HG03571 (cell line): ENCODE results near the gene ARL15.

Experiments used
- ATAC-seq: cut with Tn5 transposase; IDR thresholded peaks from one replicate; pipeline ENCODE4 v1.9.1; 2021; ENCODE audit not compliant: unreplicated experiment

The ARL15 gene

DNA sequence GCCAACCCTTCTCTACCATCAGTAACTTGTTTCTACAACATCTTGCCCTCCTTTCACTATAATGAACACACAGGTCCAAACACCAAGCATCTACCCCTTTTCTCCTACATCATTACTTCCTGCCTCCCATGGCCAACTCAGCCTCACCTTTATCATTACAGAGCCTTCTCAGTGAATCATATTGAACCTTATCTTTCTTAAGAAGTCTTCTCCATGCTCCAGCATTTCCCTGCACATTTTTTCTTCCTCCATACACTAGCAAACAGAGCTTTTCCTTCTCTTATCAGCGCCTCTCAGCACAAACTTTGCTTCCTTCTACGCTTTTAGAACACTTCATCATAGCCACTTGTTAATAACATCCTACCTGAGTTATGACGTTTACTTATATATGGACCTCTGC is 148.2 kb downstream of the ARL15 start:
- ATAC-seq, result no peak

GRCh38 chr5:54160329-54160728 is 150.0 kb downstream of the ARL15 start:
- no peak for ATAC-seq

- no peak for ATAC-seq
These were observed 150.5 kb downstream of the ARL15 start for GRCh38 chr5:54159893-54160195.

DNA sequence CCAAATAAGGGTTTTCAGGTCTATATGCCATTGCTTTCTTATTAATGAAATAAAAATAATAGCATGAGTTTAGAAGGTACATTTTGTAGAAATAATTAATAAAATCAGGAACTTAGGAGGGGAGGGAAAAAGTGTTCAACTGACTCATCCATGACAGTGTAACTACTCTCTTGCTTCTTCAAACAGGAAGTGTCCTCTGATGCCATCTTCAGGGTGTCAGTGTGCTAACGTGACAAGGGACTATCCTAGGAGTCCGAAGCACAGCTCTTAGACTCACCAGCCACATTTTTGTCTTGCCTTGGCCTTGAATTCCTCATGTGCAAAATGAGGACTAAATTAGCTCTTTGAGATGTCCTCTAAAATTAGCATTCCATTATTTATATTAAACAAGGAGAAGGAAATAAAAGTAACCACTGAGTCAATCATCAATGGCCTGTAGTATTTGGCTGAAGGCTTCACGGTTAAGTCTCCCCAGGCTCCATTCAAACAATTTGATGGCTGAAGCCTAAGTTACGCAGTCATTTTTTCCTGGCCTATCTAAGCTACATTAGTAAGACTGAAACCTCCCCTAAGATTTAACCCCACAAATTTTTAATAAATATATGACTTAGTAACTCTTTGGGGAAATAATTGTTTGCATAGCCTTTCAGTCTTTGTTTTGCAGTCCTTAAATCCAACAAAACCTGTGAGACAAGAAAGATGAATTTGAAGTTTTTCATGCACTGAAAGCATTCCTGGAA is 151.1 kb downstream of the ARL15 start:
- ATAC-seq, result peak; percentile 68

GRCh38 chr5:54156577-54156976 is 153.8 kb downstream of the ARL15 start:
- no peak for ATAC-seq

- no peak for ATAC-seq
These were observed 159.5 kb downstream of the ARL15 start for GRCh38 chr5:54150841-54151240.

DNA sequence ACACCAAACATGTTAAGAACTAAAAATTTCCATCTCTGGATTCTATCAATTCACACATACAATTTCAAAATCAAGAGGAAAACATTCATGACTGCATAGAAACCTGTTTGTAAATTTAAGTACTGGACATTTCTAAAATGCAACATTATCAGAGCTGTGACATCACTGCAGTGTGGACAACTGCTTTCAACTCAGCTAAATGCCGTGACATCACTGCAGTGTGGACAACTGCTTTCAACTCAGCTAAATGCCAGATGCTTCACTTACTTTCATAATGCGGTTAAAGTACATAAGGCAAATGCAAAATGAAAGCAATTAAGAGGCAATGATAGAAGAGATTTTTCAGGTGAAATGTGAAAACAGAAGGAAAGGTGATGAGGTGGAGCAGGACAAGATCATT is 161.5 kb downstream of the ARL15 start:
- ATAC-seq, result no peak

GRCh38 chr5:54148067-54148845 is 162.1 kb downstream of the ARL15 start:
- no peak for ATAC-seq

DNA sequence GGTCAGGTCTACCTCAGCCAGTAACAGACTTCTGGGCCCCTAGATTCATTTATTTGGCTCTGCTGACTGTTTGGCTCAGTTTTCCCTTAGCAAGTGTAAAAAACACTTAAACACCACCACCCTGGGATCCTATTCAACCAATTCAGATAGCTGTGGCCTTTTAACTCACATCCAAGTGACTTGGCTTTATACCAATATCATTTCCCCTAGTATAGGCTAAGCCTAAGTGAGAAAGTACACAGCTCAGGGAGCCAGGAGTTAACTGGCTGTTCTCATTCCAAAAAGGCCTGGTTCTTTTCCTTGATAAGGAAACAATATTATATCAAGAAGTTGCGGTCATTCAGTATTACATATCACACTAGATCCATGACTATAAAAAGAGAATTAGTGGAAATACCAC is 163.5 kb downstream of the ARL15 start:
- no peak for ATAC-seq

GRCh38 chr5:54146390-54146789 is 164.0 kb downstream of the ARL15 start:
- no peak for ATAC-seq

DNA sequence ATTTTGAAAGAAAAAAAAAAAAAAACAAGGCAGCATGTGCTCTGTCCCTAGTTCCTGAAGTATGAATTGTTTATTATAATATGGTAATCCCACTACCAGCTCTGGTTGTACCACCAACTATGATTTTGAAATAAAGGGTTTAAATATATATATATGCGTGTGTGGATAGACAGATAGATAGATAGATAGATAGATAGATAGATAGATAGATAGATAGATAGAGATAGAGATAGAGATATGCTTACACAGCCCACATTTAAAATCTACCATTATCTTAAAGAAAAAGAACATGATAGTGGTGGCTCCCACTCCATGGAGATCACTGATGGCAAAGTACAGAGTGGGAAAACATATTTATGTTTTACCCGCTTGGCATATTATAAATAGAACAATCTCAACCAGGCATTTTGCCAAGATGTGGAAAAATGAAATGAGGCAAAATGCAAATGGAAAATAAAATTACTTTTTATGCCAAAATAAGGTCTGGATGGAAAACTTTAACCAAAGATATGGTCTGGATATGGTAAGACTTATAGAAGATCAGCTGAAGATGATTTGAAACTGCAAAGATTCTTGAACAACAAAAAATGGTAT is 170.0 kb downstream of the ARL15 start:
- ATAC-seq, result no peak

DNA sequence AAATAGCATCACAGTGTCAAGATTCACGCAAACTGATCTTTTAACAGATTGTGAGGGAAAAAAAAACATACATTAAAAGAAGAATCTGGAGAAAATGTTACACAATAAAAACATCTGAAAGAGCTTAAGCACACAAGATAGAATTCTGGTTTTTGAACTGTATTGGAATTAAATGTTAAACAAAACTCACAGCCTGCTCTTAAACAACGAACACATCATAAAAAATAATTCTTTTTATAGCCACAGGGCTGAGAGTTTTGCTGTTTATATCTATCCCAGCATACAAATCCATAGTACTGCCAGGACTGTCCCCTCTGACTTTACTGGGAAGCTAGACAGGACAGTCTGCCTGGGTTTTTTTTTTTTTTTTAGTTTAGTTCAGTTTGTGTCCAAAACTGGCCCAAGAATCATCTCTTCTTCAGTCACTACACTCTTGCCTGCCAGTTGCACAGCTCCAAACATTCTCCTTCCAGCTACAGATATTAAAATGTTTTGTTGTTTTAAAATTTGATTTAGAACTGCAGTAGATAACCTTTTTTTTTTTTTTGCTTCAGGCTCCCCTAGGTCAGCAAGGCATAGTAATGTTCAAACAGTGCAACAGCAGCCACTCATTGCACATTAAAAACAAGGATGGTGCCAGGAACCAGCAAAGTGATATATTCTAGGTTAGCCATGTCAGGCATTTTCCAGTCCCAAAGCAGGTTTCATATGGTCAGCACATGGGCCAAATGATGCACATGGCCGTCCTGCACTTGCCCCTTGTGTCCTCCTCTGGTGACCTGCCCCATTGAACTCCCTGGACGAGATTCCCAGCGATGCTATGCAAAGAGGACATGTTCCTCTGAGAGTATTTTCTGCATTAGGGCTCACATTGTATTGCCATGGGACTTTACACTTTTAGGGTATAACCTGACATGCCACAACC is 173.6 kb downstream of the ARL15 start:
- ATAC-seq, result no peak

DNA sequence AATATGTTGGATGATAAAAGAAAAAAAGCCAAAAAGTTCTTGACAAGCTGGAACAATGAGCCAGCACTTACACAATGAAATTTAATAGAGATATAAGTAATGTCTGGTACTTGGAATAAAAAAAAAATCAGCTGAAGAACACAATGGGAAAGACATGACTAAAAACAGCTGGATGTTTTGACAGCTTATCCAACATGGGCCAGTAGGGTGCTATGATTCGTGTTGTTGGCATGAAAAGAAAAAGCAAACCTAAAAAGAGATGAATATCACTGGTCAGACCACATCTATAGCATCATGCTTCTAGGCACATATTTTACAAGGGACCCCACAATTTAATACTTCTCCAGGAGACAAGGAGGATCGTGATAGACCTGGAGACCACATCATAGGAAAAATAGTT is 175.3 kb downstream of the ARL15 start:
- ATAC-seq, result no peak

DNA sequence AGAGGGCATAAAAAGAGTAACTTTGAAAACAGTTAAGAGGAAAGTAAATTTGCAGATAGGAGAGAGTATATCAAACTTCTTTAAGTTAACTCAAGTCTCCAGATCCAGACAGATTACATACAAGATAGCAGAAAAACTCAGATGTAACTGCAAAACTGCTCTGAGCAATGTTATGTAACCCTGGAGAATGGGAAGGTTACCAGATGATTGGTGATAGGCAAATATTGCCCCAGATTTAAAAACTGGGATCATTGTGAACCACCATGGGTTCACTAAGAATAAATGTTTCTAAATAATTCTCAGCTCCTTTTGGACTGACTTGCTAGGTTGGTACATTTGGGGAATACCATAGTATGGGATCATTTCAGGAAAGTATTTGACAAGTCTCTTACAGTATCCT is 176.5 kb downstream of the ARL15 start:
- no peak for ATAC-seq

DNA sequence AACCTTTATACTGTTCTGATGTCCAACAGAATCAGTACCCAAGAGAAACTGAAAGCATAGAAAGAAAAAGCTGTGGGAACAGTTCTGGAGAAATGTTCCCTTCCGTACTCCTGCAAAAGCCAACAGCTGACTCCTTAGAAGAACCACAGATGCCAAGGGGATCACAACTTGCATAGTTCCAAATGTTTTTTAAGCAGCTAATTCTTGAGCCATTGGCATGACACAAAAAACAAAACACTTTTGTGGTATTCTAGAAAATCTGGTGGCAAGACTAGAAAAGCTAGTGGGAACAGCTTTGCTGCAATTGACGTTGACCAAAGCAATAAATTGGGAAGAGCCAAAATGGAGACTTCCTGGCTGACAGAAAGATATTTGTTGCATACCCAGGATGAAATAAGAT is 189.9 kb downstream of the ARL15 start:
- no peak for ATAC-seq

DNA sequence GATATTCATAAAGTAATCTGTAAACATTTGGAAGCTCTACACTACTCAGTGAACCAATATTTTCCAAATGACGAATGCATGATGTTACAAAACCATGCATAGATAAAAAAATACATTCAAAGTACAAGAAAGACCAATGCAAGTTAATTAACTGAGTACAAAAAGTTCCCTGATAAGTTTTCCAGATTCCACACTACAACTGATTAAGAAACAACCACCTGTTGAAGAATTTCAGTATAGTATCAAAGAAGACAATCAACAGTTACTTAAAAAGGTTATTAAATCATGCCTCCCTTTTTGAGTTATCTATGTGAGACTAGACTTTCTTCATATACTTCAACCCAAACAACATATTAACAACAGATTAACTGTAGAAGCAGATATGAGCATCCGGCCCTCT is 192.4 kb downstream of the ARL15 start:
- no peak for ATAC-seq

GRCh38 chr5:54115735-54116403 is 194.5 kb downstream of the ARL15 start:
- no peak for ATAC-seq

GRCh38 chr5:54113060-54113459 is 197.3 kb downstream of the ARL15 start:
- no peak for ATAC-seq

DNA sequence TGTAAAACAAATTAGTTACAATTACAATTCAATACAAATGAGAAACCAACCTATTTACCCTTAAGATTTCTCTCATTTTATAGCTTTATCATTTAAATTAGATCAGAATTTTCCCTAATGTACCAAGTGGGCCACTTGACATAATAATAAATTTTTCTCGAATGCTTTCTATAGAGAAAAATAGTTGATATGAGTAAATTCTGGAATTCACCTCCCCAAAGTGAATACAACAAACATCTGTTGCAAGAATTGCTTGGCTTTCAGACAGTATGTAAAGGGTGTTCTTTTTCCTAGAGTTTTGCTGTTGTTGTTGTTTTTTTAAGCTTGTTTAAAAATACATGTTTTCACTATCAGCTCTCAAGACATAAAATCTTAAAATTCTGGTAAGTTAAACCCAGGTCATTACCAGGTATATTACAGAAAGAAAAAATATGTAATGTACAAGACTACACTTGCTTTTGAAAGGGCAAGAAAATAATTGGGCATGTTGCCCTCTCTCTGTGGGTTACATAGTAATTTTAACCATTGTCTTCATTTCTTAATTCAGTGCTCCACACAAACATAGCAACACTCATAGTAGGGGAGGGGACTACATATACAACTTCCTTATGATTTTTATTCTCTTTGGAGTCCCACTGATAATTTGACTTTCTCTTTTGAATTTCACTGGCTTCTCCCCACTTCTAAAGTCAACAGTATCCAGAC is 200.6 kb downstream of the ARL15 start:
- no peak for ATAC-seq

GRCh38 chr5:54108136-54108535 is 202.2 kb downstream of the ARL15 start:
- no peak for ATAC-seq
